Neural crest cell (in vitro differentiated cells): ENCODE measurements around the gene THAP9. TPM values are rescaled to one million over a fixed set of nuclear protein-coding genes. Genes with fewer than 3 reads are reported as not detected.
"Not testable (repeated sequence)": the region's sequence is repeated elsewhere in the genome, so short reads cannot be mapped to it uniquely, and the experiment has no call there.

Experiments used
- DNase-seq: peaks from one replicate; pipeline ENCODE4 v3.0.0; 2021; ENCODE audit warnings: low read depth, mixed read lengths, low spot score
- H3K27ac Mint-ChIP-seq: one replicate; pipeline ENCODE4 v1.8.0; 2021; ENCODE audit warnings: mild to moderate bottlenecking, mixed read lengths; ENCODE audit not compliant: unreplicated experiment
- H3K27me3 Mint-ChIP-seq: 2 replicates; pipeline ENCODE4 v1.8.0; 2021; ENCODE audit warnings: low read depth, mild to moderate bottlenecking, mixed read lengths
- H3K36me3 Mint-ChIP-seq: 2 replicates; pipeline ENCODE4 v1.8.0; 2021; ENCODE audit warnings: low read depth, mild to moderate bottlenecking, mixed read lengths
- H3K4me1 Mint-ChIP-seq: 2 replicates; pipeline ENCODE4 v1.8.0; 2021; ENCODE audit warnings: mixed read lengths
- H3K4me3 Mint-ChIP-seq: one replicate; pipeline ENCODE4 v1.8.0; 2021; ENCODE audit warnings: mild to moderate bottlenecking, mixed read lengths
- H3K9me3 Mint-ChIP-seq: 2 replicates; pipeline ENCODE4 v1.8.0; 2021; ENCODE audit warnings: mixed read lengths
- long read RNA-seq: library from polyadenylated mRNA; unstranded; transcript quantifications from one replicate; pipeline ENCODE4 v2.0.0, GENCODE V29; 2020
- total RNA-seq: library from RNA; stranded (reverse); gene quantifications from 2 replicates; pipeline ENCODE4 v1.2.1, GENCODE V29; 2021
- TF ChIP-seq, protein P1 (sequence below): fragments of 200-600 bp; sonication (generic); conservative IDR thresholded peaks from 2 replicates; pipeline ENCODE4 v1.5.0; 2021; ENCODE audit warnings: antibody characterized with exemption, mild to moderate bottlenecking

Gene THAP9, protein sequence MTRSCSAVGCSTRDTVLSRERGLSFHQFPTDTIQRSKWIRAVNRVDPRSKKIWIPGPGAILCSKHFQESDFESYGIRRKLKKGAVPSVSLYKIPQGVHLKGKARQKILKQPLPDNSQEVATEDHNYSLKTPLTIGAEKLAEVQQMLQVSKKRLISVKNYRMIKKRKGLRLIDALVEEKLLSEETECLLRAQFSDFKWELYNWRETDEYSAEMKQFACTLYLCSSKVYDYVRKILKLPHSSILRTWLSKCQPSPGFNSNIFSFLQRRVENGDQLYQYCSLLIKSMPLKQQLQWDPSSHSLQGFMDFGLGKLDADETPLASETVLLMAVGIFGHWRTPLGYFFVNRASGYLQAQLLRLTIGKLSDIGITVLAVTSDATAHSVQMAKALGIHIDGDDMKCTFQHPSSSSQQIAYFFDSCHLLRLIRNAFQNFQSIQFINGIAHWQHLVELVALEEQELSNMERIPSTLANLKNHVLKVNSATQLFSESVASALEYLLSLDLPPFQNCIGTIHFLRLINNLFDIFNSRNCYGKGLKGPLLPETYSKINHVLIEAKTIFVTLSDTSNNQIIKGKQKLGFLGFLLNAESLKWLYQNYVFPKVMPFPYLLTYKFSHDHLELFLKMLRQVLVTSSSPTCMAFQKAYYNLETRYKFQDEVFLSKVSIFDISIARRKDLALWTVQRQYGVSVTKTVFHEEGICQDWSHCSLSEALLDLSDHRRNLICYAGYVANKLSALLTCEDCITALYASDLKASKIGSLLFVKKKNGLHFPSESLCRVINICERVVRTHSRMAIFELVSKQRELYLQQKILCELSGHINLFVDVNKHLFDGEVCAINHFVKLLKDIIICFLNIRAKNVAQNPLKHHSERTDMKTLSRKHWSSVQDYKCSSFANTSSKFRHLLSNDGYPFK
- total RNA-seq = 11.6 and 11.7 TPM in 2 replicates
- long read RNA-seq, transcript THAP9-201 (5 exons, 3,808 nt) = major isoform, 22 of 33 reads
- long read RNA-seq, partial matches to known transcripts = 1 of 33 reads
- long read RNA-seq, other reads (novel, unspliced or antisense) = 8 of 33 reads

GRCh38 chr4:82900411-82901182 lies at the start of gene THAP9:
Gene THAP9 (plus strand): TSS chr4:82900735. CDS start chr4:82900803, 68 bp downstream.
- DNase-seq = peak; percentile 87
- no peak within 1 kb of the TSS for H3K27ac Mint-ChIP-seq
- no peaks in the 10 kb centered on the region for H3K9me3 Mint-ChIP-seq
- no peaks in the 10 kb centered on the region for H3K27me3 Mint-ChIP-seq
- peaks cover under 1% of the 10 kb centered on the region for H3K36me3 Mint-ChIP-seq
- TF ChIP-seq, protein P1, sequence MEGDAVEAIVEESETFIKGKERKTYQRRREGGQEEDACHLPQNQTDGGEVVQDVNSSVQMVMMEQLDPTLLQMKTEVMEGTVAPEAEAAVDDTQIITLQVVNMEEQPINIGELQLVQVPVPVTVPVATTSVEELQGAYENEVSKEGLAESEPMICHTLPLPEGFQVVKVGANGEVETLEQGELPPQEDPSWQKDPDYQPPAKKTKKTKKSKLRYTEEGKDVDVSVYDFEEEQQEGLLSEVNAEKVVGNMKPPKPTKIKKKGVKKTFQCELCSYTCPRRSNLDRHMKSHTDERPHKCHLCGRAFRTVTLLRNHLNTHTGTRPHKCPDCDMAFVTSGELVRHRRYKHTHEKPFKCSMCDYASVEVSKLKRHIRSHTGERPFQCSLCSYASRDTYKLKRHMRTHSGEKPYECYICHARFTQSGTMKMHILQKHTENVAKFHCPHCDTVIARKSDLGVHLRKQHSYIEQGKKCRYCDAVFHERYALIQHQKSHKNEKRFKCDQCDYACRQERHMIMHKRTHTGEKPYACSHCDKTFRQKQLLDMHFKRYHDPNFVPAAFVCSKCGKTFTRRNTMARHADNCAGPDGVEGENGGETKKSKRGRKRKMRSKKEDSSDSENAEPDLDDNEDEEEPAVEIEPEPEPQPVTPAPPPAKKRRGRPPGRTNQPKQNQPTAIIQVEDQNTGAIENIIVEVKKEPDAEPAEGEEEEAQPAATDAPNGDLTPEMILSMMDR = no peak
- H3K4me1 Mint-ChIP-seq = peaks cover 9% of the 10 kb centered on the region
- no peak within 1 kb of the TSS for H3K4me3 Mint-ChIP-seq

- Mint-ChIP-seq H3K4me3 (no peak overlapping the region), H3K27me3 (no peaks in the 10 kb centered on the region), H3K36me3 (peaks cover 28% of the 10 kb centered on the region), H3K4me1 (no peaks in the 10 kb centered on the region), H3K9me3 (no peaks in the 10 kb centered on the region), H3K27ac (no peak overlapping the region)
- TF ChIP-seq, protein P1 = no peak
- no peak for DNase-seq
Observed at GRCh38 chr4:82851318-82851717, 49.2 kb upstream of the THAP9 start.

GRCh38 chr4:82851885-82852750 lies 48.4 kb upstream of the THAP9 start:
- peak overlapping the region; percentile 53 for H3K27ac Mint-ChIP-seq
- no peaks in the 10 kb centered on the region for H3K4me1 Mint-ChIP-seq
- H3K4me3 Mint-ChIP-seq = no peak overlapping the region
- TF ChIP-seq, protein P1 = peak; percentile 60
- no peaks in the 10 kb centered on the region for H3K27me3 Mint-ChIP-seq
- no peak for DNase-seq
- H3K36me3 Mint-ChIP-seq = peaks cover 24% of the 10 kb centered on the region
- no peaks in the 10 kb centered on the region for H3K9me3 Mint-ChIP-seq

DNA sequence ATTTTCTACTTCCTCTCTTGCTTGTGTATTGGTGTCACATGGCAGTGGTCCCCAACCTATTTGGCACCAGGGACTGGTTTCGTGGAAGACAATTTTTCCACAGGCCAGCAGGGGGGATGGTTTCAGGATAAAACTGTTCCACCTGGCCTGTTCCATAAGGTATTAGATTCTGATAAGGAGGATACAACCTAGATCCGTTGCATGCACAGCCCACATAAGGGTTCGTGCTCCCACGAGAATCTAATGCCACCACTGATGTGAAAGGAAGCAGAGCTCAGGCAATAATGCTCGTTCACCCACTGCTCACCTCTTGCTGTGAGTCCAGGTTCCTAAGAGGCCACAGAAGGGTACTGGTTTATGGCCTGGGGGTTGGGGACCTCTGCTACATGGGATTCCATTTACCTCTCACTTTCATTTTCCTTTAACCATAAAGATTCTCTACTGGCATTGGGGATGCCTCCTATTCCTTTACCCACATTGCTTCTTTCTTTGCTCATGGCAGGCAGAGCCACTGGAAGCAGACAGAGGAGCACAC lies 47.7 kb upstream of the THAP9 start:
- no peaks in the 10 kb centered on the region for H3K4me1 Mint-ChIP-seq
- H3K9me3 Mint-ChIP-seq = no peaks in the 10 kb centered on the region
- no peak overlapping the region for H3K4me3 Mint-ChIP-seq
- DNase-seq = no peak
- H3K36me3 Mint-ChIP-seq = peaks cover 23% of the 10 kb centered on the region
- no peaks in the 10 kb centered on the region for H3K27me3 Mint-ChIP-seq
- no peak overlapping the region for H3K27ac Mint-ChIP-seq
- TF ChIP-seq, protein P1 = no peak

DNA sequence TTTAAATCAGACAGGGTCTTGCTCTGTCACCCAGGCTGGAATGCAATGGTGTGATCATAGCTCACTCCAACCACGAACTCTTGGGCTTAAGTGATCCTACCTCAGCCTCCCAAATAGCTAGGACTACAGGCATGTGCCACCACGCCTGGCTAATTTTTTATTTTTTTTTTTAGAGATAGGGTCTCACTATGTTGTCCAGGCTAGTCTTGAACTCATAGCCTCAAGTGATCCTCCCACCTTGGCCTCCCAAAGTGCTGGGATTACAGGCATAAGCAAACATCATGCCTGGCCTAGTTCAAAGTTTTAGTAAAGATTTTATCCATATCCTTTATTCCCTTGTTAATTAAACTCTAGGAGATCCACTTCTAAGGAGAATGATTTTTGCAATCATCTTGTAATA lies 40.0 kb upstream of the THAP9 start:
- not testable (repeated sequence) for DNase-seq, H3K4me1 Mint-ChIP-seq, H3K4me3 Mint-ChIP-seq, H3K27me3 Mint-ChIP-seq, H3K9me3 Mint-ChIP-seq, H3K27ac Mint-ChIP-seq
- peaks cover 11% of the 10 kb centered on the region for H3K36me3 Mint-ChIP-seq
